GM18505 (cell line): ENCODE data around the gene CCDC192.
"Not testable (repeated sequence)": the region's sequence is repeated elsewhere in the genome, so short reads cannot be mapped to it uniquely, and the experiment has no call there.

Source experiments
- ATAC-seq: cut with Tn5 transposase; IDR thresholded peaks from one replicate; pipeline ENCODE4 v1.9.1; 2021; ENCODE audit not compliant: unreplicated experiment
- POLR2A ChIP-seq: IDR thresholded peaks from 4 replicates; pipeline ENCODE4 v1.6.1; 2011; ENCODE audit warnings: borderline replicate concordance; ENCODE audit not compliant: insufficient read depth, insufficient read length; ENCODE audit errors: extremely low read depth

CCDC192 gene

GRCh38 chr5:127827451-127827850 is 124.3 kb downstream of the CCDC192 start:
- ATAC-seq, result no peak

GRCh38 chr5:127830157-127830556 is 127.0 kb downstream of the CCDC192 start:
- ATAC-seq, result no peak
- TF ChIP-seq POLR2A, result no peak

More at GRCh38 chr5:127827451-127827850, 124.3 kb downstream of the CCDC192 start:
- no peak for TF ChIP-seq POLR2A

- ATAC-seq, result no peak
These were observed 127.8 kb downstream of the CCDC192 start for GRCh38 chr5:127830829-127831598.

GRCh38 chr5:127832067-127832466 is 128.9 kb downstream of the CCDC192 start:
- TF ChIP-seq POLR2A, result no peak
- no peak for ATAC-seq

More at GRCh38 chr5:127830829-127831598, 127.8 kb downstream of the CCDC192 start:
- TF ChIP-seq POLR2A, result no peak

- no peak for ATAC-seq
- TF ChIP-seq POLR2A, result no peak
These were observed 130.9 kb downstream of the CCDC192 start for GRCh38 chr5:127834094-127834531.

- TF ChIP-seq POLR2A, result no peak
- no peak for ATAC-seq
These were observed 131.4 kb downstream of the CCDC192 start for GRCh38 chr5:127834554-127834953.

GRCh38 chr5:127838661-127839060 is 135.5 kb downstream of the CCDC192 start:
- no peak for ATAC-seq
- no peak for TF ChIP-seq POLR2A

GRCh38 chr5:127839072-127839471 is 135.9 kb downstream of the CCDC192 start:
- TF ChIP-seq POLR2A, result no peak
- no peak for ATAC-seq

GRCh38 chr5:127839496-127840197 is 136.5 kb downstream of the CCDC192 start:
- peak; percentile 61 for ATAC-seq
- no peak for TF ChIP-seq POLR2A

GRCh38 chr5:127840198-127840524 is 137.0 kb downstream of the CCDC192 start:
- no peak for TF ChIP-seq POLR2A
- ATAC-seq, result peak; percentile 85

- TF ChIP-seq POLR2A, result no peak
- ATAC-seq, result no peak
These were observed 137.6 kb downstream of the CCDC192 start for GRCh38 chr5:127840809-127841208.

- ATAC-seq, result no peak
- TF ChIP-seq POLR2A, result no peak
These were observed 141.4 kb downstream of the CCDC192 start for GRCh38 chr5:127844581-127845021.

GRCh38 chr5:127846884-127847283 is 143.7 kb downstream of the CCDC192 start:
- no peak for ATAC-seq
- TF ChIP-seq POLR2A, result no peak

GRCh38 chr5:127847641-127848040 is 144.4 kb downstream of the CCDC192 start:
- not testable (repeated sequence) for ATAC-seq

- no peak for TF ChIP-seq POLR2A
- no peak for ATAC-seq
These were observed 144.9 kb downstream of the CCDC192 start for GRCh38 chr5:127848098-127848497.

GRCh38 chr5:127849408-127849807 is 146.2 kb downstream of the CCDC192 start:
- no peak for ATAC-seq
- no peak for TF ChIP-seq POLR2A
